Bone marrow (tissue), 2 donors: ENCODE results near the gene DDO.
A peak's percentile ranks its signal among the peaks of the same experiment; 100 is the strongest.
"Not testable (repeated sequence)": the region's sequence is repeated elsewhere in the genome, so short reads cannot be mapped to it uniquely, and the experiment has no call there.

Experiments used
- DNase-seq, 2 donors: peaks; one replicate each; lab custom pipeline; 2025; lab: John Stamatoyannopoulos, UW

Gene DDO

DNA sequence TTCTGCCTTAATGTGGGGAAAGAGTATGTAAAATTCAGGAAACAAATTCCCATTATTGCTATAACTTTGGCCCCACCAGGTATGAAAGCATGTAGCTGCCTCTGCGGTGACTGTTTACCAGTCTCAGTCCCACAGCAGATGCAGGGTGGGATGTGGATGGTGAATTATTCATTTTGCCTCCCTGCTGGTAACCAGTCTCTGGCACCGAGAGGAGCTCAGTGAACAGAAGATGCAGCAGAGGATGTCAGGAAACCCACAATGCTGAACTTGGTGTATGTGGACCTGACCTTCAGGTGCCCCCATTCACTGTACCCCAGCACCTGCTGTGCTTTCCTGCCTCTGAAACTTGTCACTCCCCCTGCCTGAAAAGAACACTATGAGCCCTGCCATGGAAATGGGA lies 48.4 kb downstream of the DDO start:
- no peak for DNase-seq

DNA sequence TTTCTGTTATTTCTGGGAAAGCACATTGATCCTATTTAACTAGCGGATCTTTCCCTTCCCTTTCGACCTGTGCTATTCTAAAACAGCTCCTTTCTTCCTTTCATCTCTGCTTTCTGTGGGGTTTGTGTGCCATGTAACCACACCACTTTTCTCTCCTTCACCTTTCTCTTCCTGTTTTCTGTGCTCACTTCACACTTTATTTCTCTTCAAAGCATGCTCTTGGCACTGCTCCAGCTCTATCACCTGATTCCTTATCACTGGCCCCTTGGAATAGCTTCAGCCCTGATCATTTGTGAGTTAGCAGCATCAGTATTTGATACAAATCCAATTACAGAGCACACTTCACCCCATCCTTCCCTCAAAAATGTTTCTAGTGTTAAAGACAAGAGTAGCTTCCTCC lies 49.1 kb downstream of the DDO start:
- DNase-seq, result no peak

DNA sequence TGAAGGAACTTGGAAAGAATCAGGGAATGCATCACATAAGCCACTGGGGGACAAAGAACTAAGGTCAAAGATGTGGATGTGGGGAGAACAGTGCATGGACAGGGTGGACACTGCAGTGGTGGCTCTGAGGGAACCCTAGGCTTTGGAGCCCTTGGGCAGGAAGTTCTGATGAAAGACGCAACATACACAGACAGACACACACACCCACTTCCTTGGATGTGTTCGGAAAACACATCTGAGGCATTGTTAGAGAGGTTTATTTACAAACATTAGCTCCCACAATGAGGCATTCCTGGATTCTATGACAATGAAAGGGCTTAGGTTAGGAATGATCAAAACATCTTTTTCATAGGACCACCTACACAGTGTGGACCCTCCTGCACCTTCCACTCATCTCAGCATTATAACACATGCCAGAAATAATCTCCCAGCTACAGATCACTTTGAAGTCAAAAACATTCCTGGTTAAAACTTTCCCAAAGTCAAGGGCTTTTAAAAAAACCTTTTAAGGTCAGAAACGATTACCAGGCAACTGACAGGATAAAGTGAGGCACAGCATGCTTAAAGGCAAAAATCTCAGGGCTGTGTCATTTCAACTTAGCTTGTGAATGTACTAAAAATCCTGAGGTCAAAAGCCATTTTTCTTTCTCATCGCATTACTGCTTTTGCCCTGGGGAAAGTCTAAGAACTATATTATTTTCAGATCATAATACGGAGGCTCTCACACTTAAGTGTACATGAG lies 50.8 kb downstream of the DDO start:
- DNase-seq, result no peak

DNA sequence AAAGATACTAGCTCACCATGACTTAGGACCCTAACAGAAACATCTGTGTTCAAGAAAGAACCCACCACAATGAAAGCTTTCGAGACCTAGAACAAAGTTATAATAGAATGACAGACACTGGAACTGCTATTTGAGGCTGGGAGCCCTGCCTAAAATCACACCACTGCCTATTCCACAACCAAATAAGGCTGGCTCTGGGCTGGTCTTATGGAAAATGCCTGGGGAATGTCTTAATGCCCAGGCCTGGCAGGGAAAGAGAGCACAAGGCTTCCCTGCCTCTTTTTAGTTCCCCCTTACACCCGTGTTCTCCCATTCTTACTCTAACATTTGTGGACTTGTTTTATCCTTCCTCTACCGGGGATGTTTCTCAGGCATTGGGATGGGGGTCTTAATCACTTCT lies 51.6 kb downstream of the DDO start:
- DNase-seq, result no peak

DNA sequence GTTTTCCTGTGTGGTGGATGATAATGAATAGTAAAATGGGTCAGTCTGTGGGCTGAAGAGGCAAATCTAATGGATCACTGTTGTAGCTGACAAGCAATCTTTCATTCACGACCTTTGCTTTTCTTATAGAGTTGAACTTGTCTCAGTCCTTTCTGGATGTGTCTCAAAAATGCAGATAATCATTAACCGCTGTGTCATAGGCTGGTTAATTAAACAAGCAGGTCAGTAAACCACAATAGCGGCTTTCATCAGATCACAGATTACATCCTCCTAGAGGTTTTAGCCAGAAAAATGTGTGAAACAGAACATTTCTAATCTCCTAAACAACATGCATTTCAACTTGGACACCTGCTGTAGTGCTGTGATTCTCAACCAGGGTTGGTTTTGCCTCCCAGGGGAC lies 54.7 kb downstream of the DDO start:
- DNase-seq, result no peak

DNA sequence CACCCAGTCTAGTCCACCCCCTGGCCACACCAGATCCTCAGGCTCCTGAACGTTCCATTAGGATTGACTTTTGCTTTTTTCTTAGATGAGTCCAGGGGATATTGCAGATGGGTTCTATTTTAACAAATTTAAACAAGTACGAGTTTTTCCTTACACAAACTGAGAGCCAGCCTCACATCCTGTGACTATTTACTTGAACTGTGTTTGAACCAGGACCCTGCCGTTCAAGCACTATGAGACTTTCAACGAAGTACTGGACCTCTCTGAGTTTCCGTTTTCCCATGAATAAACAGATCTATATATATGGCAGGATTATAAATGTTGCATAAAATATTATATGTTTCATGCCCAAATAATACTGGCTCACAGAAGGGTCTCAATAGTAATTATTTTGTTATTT lies 55.8 kb downstream of the DDO start:
- no peak for DNase-seq

DNA sequence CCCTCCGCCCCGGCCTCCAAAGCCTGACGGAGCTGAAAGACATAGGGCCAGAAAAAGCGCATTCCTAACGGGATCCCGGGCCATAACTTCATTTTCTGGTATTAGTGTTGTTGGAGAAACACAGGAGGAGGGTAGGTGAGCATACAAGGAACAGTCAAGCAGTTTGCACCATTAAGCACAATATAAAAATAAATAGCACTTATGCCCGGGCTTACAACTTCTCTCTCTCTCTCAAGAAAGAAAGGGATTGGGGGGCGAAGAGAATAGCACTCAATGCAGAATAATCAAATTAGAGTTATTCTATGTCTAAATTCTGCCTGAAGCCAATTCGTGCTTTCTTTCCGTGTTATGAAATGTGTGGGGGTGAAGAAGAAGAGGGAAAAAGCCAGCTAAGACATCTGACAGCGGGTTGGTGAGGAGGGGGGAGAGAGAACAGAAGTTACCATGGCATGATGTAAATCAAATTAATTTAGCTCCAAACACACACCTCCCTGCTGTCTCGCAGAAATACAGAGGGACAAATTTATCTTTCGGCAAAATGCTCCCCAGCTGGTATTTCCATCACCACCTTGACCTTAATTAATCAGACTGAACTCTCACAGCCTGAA lies 56.7 kb downstream of the DDO start:
- DNase-seq, result no peak

DNA sequence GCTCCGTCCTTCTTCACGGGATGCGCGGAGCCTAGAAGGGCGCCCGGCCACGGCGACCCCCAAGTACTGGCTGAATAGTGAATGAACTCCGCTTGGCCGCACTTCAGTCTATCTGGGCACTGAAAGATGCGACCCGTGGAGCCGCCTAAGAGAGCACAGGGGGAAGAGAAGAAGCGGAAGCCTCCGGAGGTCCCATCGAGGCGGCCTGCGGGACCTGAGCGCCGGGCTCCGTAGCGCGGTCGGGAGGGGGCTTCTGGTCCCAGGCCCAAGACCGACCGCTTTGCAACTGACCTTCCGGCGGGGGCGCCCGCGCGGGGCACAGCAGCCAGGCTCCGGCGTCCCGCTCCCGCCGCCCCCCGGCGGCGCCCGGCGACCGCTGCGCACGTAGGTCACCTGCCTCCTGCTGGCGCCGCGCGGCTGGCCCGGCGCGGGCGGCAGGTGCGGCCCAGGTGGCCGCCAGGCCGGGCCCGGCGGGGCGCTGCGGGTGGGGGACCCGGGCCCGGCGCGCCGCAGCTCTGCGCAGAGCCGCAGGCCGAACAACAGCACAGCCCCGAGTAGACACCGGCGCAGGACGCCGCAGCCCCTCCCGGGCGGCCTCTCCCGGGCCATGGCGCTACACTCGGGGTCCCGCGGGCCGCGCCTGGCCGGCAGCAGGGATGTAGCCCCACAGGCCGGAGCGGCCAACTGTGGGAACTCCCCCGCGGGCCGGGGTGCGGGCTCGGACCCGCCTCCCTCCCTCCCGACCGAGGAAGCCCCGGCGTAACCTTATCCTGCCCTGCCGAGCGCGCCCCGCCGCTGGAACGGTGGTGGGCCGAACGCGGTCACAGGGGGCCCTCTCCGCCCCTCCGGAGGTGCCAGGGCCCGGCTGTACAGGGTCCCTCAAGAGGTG lies 57.5 kb downstream of the DDO start, which contains the start of gene METTL24:
Gene METTL24 (minus strand): TSS at position 686 of the 889 bp plus-strand sequence. CDS start 77 bp downstream, at position 609.
- DNase-seq, result peak in 1 of 2 donors; percentile 7

DNA sequence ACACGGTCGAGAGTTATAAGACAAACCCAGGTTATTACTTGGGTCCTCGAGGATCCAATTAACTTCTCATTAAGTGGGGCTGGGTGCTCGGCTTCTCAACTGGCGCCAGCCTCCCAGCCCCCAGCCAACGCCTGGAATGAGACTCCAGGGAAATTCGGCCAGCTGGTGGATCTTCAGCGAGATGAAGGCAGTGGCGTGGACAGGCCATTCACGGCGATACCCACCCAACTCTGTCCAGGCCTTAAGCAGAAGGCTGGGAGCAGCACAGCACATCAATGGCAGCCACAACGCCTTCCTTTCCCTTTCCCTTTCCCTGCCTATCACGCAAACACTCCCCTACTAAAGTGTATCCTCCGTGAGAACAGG lies 58.1 kb downstream of the DDO start:
- DNase-seq, result no peak

DNA sequence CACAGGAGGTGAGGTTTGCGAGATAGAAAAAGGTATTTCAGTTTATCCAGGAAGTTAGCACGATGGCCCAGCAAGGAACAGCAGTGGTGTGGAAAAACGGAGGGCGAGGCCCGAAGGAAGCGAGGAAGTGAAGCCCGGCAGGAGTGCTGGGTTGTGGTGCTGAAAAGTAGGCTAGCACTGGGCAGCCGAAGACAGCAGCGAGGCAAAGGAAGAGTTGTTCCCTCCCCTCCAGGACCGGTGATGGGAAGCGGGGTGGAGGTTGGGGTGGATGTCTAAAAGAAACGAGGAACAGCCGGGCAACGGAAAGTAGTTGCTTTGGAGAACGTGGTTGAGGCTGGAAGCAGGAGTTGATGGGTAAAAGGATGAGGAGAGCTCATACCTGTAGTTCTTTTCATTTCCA lies 58.6 kb downstream of the DDO start:
- no peak for DNase-seq

DNA sequence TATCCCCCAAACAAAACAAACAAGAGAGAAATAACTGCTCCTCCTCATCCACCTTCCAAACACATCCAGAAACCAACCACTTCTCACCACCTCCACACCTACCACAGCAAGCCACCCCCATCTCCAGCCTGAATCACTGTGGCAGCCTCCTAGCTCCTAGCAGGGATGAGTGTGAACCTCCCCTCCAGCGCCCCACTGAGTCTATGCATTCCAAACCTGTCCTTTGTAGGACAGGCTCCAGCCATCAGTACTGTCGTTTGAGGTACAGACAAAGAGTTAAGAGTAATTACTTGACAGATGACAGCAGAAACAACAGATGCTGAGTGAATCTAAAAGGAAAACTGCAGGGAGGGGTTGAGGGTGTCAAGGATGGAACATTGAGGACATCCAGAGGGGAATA lies 59.6 kb downstream of the DDO start:
- no peak for DNase-seq

DNA sequence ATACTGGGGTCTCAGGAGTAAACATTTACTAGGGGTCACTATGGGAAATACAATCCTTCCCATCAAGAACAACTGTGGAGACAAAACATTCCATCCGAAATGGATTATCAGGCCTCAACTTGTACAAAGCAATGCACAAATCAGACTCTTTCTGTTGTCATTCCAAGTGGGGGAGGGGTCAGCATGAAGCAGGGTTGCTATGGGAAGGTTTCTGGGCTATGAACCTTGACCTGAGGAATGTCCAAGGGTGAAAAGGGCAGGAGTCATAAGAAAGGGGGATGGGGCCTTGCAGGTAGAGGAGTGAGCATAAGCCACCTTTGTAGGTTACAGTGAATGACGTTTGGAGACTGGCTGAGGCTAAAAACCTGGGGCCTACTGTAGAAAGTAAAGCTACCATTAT lies 60.4 kb downstream of the DDO start:
- DNase-seq, result no peak

DNA sequence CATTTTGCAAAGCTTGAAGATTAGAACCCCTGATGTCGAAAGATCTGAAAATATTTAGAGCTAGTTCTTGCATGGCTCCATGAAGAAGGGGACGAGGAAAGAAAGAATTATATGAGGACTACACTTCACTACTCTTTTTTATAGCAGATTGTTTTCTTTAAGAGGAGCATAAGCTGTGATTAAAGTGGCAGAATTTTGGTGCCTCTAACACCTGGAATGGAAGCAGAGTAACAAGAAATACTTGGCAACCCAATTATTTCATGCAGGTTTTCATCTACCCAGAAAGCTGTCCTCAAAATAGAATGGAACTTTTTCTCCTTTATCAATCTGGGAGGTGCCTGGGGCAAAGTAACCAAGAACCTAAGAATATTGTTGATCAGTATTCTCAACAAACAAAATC lies 61.2 kb downstream of the DDO start:
- no peak for DNase-seq

DNA sequence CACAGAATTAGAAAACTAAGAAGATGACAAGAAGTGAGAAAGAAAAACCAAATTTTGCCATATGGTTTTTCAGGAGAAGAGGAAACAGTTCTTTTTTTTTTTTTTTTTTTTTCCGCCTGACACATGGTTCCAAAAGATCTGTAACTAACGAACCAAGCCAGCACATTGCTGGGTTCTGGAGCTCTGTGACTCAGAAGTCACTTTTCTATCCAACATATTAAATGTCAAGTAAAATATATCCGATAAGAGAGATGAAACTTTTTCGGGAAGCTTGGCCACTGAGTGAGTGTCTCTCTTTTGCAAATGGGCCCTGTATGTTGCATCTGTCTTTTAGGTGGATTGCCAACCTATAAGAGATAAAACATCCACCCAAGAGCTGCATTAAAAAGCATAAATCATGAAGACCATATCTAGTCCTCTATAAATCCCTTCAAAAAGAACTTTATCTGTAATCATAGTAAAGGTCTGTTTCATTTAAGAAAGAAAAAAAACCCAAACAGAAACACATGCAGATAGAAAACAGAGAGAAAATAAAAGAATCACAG lies 61.8 kb downstream of the DDO start:
- no peak for DNase-seq

DNA sequence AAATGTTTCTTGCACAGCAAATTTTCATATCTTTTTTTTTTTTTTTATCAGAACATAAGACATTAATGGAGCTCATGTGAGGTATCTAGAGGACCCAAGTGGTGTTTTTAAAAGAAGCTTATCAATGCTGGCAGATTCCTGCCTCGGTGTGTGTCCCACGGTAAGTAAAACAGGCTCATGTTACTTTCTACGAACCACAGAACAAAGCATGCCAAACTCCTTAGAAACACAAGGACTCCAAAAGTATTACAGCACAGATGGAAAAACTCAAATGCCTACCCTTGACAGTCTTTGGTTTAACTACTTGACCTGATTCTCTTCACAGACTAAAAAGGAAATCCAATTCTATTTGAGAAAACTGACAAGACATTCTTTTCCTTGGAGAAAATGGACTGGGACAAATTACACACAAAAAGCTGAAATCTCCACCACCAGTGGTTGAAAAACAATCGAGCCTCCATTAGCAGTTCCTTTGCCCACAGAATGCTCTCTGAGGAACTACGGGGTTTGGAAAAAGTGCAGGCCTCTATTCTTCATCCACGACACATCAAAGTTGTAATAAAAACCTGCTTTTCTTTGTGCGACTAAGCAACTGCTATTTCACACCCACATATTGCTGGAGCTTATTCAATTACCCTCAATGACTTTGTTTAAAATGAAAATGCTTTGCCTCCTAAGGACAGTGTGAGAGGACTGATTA lies 62.7 kb downstream of the DDO start:
- DNase-seq, result no peak

DNA sequence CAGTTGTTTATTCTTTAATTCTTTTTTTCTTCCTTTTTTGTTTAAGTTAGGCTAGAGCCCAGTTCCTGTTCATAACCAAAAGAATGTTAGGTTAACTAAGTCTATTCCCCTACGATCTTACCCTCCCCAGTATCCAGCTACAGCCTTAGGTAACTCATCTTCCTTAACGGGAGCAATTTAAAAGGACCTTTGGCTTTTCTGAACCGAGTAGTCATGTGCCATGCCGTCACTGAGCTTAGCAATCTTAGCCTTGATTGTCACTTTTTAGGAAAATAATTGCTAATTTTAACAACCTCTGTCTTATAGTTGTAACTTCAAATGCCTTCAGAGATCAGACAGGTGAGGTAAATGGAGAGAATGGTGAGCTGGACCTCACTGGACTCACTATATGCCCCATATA lies 63.4 kb downstream of the DDO start:
- DNase-seq, result no peak

DNA sequence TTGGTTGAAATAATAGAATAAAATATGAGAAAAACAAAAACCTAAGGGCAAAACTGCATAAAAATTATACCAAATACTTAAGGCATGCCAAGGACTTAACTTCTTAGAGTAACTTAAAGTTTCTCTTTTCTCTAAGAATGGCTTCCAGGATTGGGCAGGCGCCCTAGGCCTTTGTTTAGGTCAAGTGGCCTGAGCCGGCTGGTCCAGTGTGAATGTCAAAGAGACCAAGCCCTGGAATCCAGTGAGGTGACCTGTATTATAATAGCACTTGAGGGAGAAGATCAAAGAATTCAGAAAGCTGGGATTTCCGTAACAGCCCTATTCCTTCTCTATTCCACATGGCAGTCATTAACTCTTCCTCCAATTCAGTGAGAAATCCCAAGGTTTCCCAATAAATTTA lies 63.8 kb downstream of the DDO start:
- DNase-seq, result no peak

DNA sequence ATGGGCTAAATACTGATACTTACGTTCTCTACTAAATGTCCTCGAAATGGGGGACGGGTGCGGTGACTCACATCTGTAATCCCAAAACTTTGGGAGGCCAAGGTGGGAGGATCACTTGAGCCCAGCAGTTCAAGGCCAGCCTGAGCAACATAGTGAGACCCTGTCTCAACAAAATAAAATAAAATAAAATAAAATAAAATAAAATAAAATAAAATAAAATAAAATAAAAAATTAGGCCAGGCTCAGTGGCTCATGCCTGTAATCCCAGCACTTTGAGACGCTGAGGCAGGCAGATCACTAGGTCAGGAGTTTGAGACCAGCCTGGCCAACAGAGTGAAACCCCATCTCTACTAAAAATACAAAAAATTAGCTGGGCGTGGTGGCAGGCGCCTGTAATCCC lies 64.8 kb downstream of the DDO start:
- DNase-seq, result not testable (repeated sequence)

DNA sequence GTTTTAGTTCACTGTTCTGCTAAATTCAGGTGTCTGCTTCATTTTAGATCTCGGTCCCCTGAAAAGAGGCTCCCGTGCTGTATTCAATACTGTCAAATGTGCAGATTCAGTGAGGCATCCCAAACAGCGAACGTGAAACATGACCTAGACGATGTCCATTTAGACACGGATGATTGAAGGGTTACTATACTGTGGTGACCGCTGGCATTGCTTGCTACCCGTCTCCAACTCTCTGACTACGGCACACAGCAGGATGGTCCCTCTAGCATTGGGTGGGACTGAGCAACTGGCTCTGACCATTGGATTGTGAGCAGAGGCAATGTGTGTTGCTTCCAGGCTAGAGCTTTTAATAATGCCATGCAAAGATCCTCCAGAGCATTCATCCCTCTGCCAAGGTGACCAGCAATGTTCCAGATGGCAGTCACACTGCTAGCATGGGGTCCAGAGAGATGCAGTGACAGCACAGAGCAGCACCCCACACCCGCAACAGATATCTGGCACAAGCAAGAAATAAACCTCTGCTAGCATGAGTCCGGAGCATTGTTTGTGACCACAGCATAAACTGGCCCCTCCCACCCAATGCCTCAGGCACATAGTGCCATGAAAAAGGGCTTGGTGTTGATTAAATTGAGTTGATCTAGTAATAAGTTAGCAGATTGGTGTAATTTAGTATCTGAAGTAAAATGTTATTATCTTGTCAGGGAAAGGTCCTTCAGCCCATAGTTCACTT lies 66.2 kb downstream of the DDO start:
- DNase-seq, result no peak

DNA sequence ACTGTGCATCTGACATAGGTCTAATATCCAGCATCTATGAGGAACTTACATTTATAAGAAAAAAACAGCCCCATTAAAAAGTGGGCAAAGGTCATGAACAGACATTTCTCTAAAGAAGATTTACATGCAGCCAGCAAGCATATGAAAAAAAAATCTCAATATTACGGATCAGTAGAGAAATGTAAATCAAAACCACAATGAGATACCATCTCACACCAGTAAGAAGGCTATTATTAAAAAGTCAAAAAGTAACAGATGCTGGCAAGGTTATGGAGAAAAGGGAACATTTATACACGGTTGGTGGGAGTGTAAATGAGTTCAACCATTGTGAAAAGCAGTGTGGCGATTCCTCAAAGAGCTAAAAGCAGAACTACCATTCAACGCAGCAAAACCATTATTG lies 70.3 kb downstream of the DDO start:
- DNase-seq, result no peak

DNA sequence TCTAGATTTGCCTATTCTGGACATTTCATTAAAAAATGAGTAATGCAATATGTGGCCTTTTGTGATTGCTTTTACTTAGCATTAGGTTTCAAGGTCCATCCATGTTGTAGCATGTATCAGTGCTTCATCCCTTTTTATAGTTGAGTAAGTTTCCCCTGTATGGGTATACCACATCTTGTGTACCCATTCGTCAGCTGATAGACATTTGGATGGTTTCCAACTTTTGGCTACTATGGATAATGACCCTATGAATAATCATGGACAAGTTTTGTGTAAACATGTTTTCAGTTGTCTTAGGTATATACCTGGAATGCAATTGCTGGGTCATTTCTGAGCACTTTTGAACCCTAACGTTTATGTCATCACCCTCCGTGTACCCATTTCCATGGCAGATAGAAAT lies 72.6 kb downstream of the DDO start:
- no peak for DNase-seq
